Prostate gland (tissue), 2 donors: Measurements from ENCODE around the gene CCDC146. TPM values are rescaled to one million over a fixed set of nuclear protein-coding genes. Genes with fewer than 3 reads are reported as not detected.
"Not testable (repeated sequence)": the region's sequence is repeated elsewhere in the genome, so short reads cannot be mapped to it uniquely, and the experiment has no call there.

Experiments
- DNase-seq: peaks from one replicate; pipeline ENCODE4 v3.0.0-alpha.2; 2019; ENCODE audit warnings: low spot score
- H3K27ac ChIP-seq, 2 donors: fragments of 200-600 bp; sonication (generic); 2 replicates each; pipeline ENCODE4 v1.5.1; 2017 to 2019
- H3K27me3 ChIP-seq: fragments of 200-600 bp; sonication (generic); replicated peaks from 2 replicates; pipeline ENCODE4 v1.5.1; 2019; ENCODE audit not compliant: insufficient read depth
- H3K36me3 ChIP-seq, 2 donors: fragments of 200-600 bp; sonication (generic); 1 replicate in 1 of 2; 2 replicates in 1 of 2; pipeline versions ENCODE4 v1.5.1 to v1.8.1; 2017 to 2019
- H3K4me1 ChIP-seq: fragments of 200-600 bp; sonication (generic); replicated peaks from 2 replicates; pipeline ENCODE4 v1.5.1; 2019
- H3K4me3 ChIP-seq, 2 donors: fragments of 200-600 bp; sonication (generic); 2 replicates each; pipeline ENCODE4 v1.5.1; 2017 to 2019
- H3K9me3 ChIP-seq: fragments of 200-600 bp; sonication (generic); 2 replicates; pipeline ENCODE4 v1.5.1; 2017
- POLR2A ChIP-seq: fragments of 450-650 bp; IDR thresholded peaks from one replicate; pipeline ENCODE4 v1.6.1; 2016; ENCODE audit warnings: antibody characterized with exemption, mild to moderate bottlenecking
- POLR2AphosphoS5 ChIP-seq: sonication (generic); formaldehyde crosslinking; IDR thresholded peaks from one replicate; pipeline ENCODE4 v1.6.1; 2017; ENCODE audit warnings: antibody characterized with exemption
- WGBS: methylation state at CpG from one replicate; pipeline ENCODE4 v1.1.5; 2018; 5-methylcytosine and 5-hydroxymethylcytosine counted together
- intact Hi-C: fragments of 100-400 bp; cut with DNase I; formaldehyde crosslinking; loops from one replicate; pipeline ENCODE4 v1.14.2; 2022
- total RNA-seq, 2 donors: library from RNA; depleted of rRNA; stranded (reverse); fragments of >200 nt; gene quantifications; one replicate each; pipeline ENCODE4 v1.1.0, GENCODE V29; 2016
- TF ChIP-seq, protein P1 (sequence below), 4 experiments: fragments of 200-600 bp in 2 of 4; fragments of 450-650 bp in 2 of 4; sonication (generic) in 2 of 4; IDR thresholded peaks; 1 replicate in 3 of 4; 2 replicates in 1 of 4; pipeline ENCODE4 v1.5.1; 2016 to 2019; ENCODE audit warnings: antibody characterized with exemption in 4 of 4, mild to moderate bottlenecking in 2 of 4, moderate library complexity in 2 of 4

CCDC146 gene
- total RNA-seq, 2 donors from 2014 or later = 16.5 to 21.4 TPM

DNA sequence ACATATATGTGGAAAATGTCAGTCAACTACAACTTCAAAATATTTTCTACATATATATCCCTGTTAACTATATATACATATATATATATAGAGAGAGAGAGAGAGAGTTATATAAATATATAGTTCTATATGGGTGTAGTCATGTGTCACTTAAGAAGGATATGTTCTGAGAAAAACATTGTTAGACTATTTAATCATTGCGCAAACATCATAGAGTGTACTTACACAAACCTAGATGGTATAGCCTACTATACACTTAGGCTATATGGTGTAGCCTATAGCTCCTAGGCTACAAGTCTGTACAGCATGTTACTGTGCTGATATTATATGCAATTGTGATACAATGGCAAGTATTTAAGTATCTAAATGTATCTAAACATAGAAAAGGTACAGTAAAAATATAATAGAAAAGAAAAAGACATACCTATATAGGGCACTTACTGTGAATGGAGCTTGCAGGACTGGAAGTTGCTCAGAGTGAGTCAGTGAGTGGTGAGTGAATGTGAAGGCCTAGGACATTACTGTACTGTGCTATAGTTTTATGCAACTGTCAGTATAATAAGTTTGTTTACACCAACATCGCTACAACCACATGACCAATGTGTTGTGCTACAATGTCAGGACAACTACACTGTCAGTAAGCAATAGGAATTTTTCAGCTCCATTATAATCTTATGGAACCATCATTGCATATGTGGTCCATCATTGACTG is 95.2 kb downstream of the CCDC146 start:
- DNase-seq = no peak
- no peak overlapping the region for H3K27ac ChIP-seq
- no peaks in the 10 kb centered on the region for H3K4me1 ChIP-seq
- TF ChIP-seq, protein P1, sequence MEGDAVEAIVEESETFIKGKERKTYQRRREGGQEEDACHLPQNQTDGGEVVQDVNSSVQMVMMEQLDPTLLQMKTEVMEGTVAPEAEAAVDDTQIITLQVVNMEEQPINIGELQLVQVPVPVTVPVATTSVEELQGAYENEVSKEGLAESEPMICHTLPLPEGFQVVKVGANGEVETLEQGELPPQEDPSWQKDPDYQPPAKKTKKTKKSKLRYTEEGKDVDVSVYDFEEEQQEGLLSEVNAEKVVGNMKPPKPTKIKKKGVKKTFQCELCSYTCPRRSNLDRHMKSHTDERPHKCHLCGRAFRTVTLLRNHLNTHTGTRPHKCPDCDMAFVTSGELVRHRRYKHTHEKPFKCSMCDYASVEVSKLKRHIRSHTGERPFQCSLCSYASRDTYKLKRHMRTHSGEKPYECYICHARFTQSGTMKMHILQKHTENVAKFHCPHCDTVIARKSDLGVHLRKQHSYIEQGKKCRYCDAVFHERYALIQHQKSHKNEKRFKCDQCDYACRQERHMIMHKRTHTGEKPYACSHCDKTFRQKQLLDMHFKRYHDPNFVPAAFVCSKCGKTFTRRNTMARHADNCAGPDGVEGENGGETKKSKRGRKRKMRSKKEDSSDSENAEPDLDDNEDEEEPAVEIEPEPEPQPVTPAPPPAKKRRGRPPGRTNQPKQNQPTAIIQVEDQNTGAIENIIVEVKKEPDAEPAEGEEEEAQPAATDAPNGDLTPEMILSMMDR (IDR thresholded peaks at IDR 0.05) = no peak
- TF ChIP-seq POLR2A = no peak
- TF ChIP-seq POLR2AphosphoS5 = no peak
- no peaks in the 10 kb centered on the region for H3K9me3 ChIP-seq
- no peaks in the 10 kb centered on the region for H3K36me3 ChIP-seq
- H3K4me3 ChIP-seq = no peak overlapping the region
- no peaks in the 10 kb centered on the region for H3K27me3 ChIP-seq
- 98% methylated on average over 2 of the region's 2 CpGs for WGBS
- intact Hi-C loops = no loop called here

DNA sequence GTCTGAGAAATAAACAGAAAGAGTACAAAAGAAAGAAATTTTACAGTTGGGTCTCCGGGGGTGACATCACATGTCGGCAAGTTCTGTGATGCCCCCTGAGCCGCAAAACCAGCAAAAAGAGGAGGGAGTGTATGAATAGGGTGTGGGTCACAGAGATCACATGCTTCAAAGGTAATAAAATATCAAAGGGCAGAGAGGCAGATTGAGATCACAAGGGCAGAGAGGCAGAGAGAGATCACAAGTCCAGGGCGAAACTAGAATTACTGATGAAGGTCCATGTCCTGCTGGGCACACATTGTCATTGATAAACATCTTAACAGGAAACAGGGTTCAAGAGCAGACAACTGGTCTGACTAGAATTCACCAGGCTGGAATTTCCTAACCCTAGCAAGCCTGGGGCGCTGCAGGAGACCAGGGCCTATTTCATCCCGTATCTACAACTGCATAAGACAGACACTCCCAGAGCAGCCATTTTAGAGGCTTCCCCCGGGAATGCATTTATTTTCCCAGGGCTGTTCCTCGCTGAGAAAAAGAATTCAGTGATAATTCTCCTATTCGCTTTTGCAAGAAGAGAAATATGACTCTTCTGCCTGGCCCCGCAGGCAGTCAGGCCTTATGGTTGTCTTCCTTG is 97.4 kb downstream of the CCDC146 start:
- H3K27me3 ChIP-seq, H3K27ac ChIP-seq, H3K9me3 ChIP-seq, H3K36me3 ChIP-seq, intact Hi-C loops, H3K4me3 ChIP-seq, DNase-seq, H3K4me1 ChIP-seq: not testable (repeated sequence)
- WGBS = 97% methylated on average over 10 of the region's 10 CpGs

DNA sequence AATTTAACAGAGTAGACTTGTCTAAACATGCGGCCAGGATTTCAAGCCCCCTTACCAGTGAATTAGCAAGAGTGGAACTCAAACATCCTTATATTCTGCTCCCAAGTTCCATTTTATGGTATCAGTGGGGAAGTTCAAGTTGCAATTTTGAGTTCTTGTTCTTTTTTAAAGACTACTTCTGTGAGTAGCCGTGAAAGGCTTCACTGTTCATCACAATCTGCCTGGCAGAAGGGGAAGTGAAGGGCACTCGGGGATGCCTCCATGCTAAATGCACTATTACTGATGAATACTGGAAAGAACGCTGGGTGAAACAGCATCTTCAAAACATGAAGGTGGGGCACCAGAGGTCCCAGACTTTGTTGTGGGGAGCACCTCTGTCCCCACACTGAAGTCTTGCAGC is 99.7 kb downstream of the CCDC146 start:
- intact Hi-C loops = no loop called here
- H3K4me1 ChIP-seq = no peaks in the 10 kb centered on the region
- H3K9me3 ChIP-seq = no peaks in the 10 kb centered on the region
- H3K4me3 ChIP-seq = no peak overlapping the region
- no peaks in the 10 kb centered on the region for H3K27me3 ChIP-seq
- no peaks in the 10 kb centered on the region for H3K36me3 ChIP-seq
- DNase-seq = no peak
- 73% methylated on average over 4 of the region's 4 CpGs for WGBS
- no peak overlapping the region for H3K27ac ChIP-seq
- TF ChIP-seq, protein P1 (IDR thresholded peaks at IDR 0.05) = no peak
- TF ChIP-seq POLR2AphosphoS5 (no peak), POLR2A (no peak)

DNA sequence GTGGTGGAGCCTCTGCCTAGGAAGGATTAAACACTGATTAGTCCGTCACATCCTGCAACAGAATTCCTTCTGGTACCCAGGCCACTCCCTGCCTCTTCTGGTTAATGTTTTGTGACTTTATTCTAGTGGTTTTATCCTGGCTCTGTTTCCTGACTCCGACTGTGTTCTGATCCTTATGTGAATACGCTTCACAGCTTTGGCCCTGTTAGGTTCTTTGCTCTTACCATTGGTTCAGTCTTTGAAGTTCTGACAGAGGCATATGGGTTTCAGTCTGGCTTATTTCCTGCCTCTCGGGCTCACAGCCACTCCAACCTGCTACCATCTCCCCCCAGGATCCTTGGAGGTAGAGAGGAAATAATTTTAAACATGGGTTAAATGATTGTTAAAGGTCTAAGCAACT is 100.4 kb downstream of the CCDC146 start:
- H3K27me3 ChIP-seq = no peaks in the 10 kb centered on the region
- no peak for DNase-seq
- no peaks in the 10 kb centered on the region for H3K9me3 ChIP-seq
- H3K27ac ChIP-seq = no peak overlapping the region
- intact Hi-C loops = no loop called here
- TF ChIP-seq, protein P1 (IDR thresholded peaks at IDR 0.05) = no peak
- TF ChIP-seq POLR2A (no peak), POLR2AphosphoS5 (no peak)
- WGBS = 57% methylated on average over 4 of the region's 4 CpGs
- H3K4me1 ChIP-seq = no peaks in the 10 kb centered on the region
- no peak overlapping the region for H3K4me3 ChIP-seq
- H3K36me3 ChIP-seq = no peaks in the 10 kb centered on the region

DNA sequence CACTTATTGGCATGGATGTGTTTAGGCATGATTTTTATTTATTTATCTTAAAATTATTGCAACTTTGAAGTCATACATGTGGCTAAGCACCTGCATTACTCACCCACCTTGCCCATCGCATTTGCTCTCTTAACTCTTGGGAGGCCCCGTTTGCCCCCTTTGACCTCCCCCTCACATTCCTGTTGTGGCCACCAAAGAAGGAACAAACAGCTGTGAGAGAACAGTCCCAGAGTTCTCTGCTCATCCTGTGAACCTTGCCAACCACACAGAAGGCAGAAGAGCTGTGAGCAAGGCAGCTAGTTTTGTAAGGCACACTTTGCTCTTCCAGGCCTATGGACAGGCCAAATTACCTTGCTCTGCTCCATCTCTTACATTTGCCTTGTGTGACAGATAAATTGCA is 100.8 kb downstream of the CCDC146 start:
- no peak overlapping the region for H3K27ac ChIP-seq
- H3K4me1 ChIP-seq = no peaks in the 10 kb centered on the region
- TF ChIP-seq POLR2A (no peak), POLR2AphosphoS5 (no peak)
- TF ChIP-seq, protein P1 (IDR thresholded peaks at IDR 0.05) = no peak
- H3K9me3 ChIP-seq = no peaks in the 10 kb centered on the region
- H3K27me3 ChIP-seq = no peaks in the 10 kb centered on the region
- H3K4me3 ChIP-seq = no peak overlapping the region
- H3K36me3 ChIP-seq = no peaks in the 10 kb centered on the region
- DNase-seq = no peak
- WGBS = 56% methylated on average over 2 of the region's 2 CpGs
- intact Hi-C loops = no loop called here
